Adrenal gland (tissue), 12 donors: ENCODE data around the gene MIOX. TPM values are rescaled to one million over a fixed set of nuclear protein-coding genes. Genes with fewer than 3 reads are reported as not detected.

ENCODE experiments used
- DNase-seq, 7 donors: peaks; one replicate each; pipeline ENCODE4 v3.0.0-alpha.2; 2019 to 2020
- H3K27ac ChIP-seq, 5 donors: fragments of 200-600 bp; sonication (generic) in 4 of 5; 1 replicate in 3 of 5; 2 replicates in 2 of 5; pipeline versions ENCODE4 v1.5.1 to v1.8.0; 2016 to 2020; ENCODE audit warnings: mild to moderate bottlenecking in 1 of 5
- H3K27me3 ChIP-seq: fragments of 200-600 bp; 2 replicates; pipeline ENCODE4 v1.8.0; 2021
- H3K36me3 ChIP-seq, 2 donors: fragments of 200-600 bp; replicated peaks in 1 of 2; 1 replicate in 1 of 2; 2 replicates in 1 of 2; pipeline versions ENCODE4 v1.5.1 to v1.8.0; 2018 to 2022
- H3K4me1 ChIP-seq, 2 donors: fragments of 200-600 bp; replicated peaks in 1 of 2; 1 replicate in 1 of 2; 2 replicates in 1 of 2; pipeline versions ENCODE4 v1.5.1 to v1.8.0; 2018 to 2021
- H3K4me3 ChIP-seq, 4 donors: fragments of 200-600 bp; sonication (generic) in 3 of 4; one replicate each; pipeline ENCODE4 v1.5.1; 2016 to 2018
- H3K9me3 ChIP-seq, 3 donors: fragments of 200-600 bp; sonication (generic) in 1 of 3; replicated peaks in 1 of 3; 1 replicate in 2 of 3; 2 replicates in 1 of 3; pipeline versions ENCODE4 v1.5.1 to v1.8.0; 2016 to 2021
- POLR2A ChIP-seq, 2 donors: fragments of 450-650 bp; IDR thresholded peaks; one replicate each; pipeline ENCODE4 v1.6.1; 2017; ENCODE audit warnings: antibody characterized with exemption in 2 of 2, mild to moderate bottlenecking in 2 of 2, moderate library complexity in 1 of 2
- WGBS, 4 donors: extraction: QIAGEN DNeasy Blood & Tissue Kit in 2 of 4; methylation state at CpG; one replicate each; pipeline versions ENCODE4 v1.1.5 to v1.1.7; 2013 to 2017; 5-methylcytosine and 5-hydroxymethylcytosine counted together
- intact Hi-C, 2 donors: fragments of 100-400 bp; cut with DNase I; formaldehyde crosslinking; loops; one replicate each; pipeline versions ENCODE4 v1.14.1 to v1.15.0; 2022 to 2023
- polyA plus RNA-seq, 3 donors: library from polyadenylated mRNA; stranded (reverse); fragments of 200-250 nt in 2 of 3; fragments of 350-450 nt in 1 of 3; fragmentation: Illumina TruSeq in 1 of 3; extraction: RNeasy Lipid Tissue Mini Kit (QIAGEN cat#74804) in 1 of 3; gene quantifications; one replicate each; pipeline ENCODE4 v1.2.3, GENCODE V29; 2013 to 2014
- total RNA-seq, 9 donors: library from RNA; depleted of rRNA in 4 of 9; stranded (reverse); fragments of >200 nt in 4 of 9; fragments of 120-200 nt in 1 of 9; fragmentation: NEBNext Ultra II Directional in 1 of 9; extraction: Animal tissue kit (Norgen Biotek cat#: 25700) in 1 of 9; gene quantifications; one replicate each; pipeline versions ENCODE4 v1.1.0 to v1.2.4, GENCODE V29; 2013 to 2023
- TF ChIP-seq, protein P1 (sequence below), 6 experiments: fragments of 450-650 bp in 4 of 6; fragments of 200-600 bp in 2 of 6; sonication (generic) in 1 of 6; IDR thresholded peaks; 1 replicate in 5 of 6; 2 replicates in 1 of 6; pipeline versions ENCODE4 v1.5.1 to v1.8.0; 2016 to 2021; ENCODE audit warnings: antibody characterized with exemption in 6 of 6, mild to moderate bottlenecking in 2 of 6, moderate library complexity in 1 of 6
- donor health status: healthy with polysubstance abuse.
- donor health status: Bipolar disorder and iron deficiency.
- donor health status: DM: yes; HTN: yes; CAD: no.
- donor health status: DM: no; HTN: no; CAD: no.
- donor health status: DM: no; HTN: no; CAD: no.
- donor health status: DM: yes; HTN: yes; CAD: no.

MIOX gene
- total and polyA plus RNA-seq, 12 donors = not detected

- DNase-seq = no peak
- Histone ChIP-seq H3K9me3 (no peaks in the 10 kb centered on the region), H3K36me3 (no peaks in the 10 kb centered on the region), H3K27me3 (peaks cover 19% of the 10 kb centered on the region), H3K4me1 (peaks cover 13 to 36% of the 10 kb centered on the region in 2 donors), H3K27ac (no peak overlapping the region), H3K4me3 (no peak overlapping the region)
- TF ChIP-seq POLR2A (IDR thresholded peaks at IDR 0.05) = no peak
- TF ChIP-seq, protein P1, sequence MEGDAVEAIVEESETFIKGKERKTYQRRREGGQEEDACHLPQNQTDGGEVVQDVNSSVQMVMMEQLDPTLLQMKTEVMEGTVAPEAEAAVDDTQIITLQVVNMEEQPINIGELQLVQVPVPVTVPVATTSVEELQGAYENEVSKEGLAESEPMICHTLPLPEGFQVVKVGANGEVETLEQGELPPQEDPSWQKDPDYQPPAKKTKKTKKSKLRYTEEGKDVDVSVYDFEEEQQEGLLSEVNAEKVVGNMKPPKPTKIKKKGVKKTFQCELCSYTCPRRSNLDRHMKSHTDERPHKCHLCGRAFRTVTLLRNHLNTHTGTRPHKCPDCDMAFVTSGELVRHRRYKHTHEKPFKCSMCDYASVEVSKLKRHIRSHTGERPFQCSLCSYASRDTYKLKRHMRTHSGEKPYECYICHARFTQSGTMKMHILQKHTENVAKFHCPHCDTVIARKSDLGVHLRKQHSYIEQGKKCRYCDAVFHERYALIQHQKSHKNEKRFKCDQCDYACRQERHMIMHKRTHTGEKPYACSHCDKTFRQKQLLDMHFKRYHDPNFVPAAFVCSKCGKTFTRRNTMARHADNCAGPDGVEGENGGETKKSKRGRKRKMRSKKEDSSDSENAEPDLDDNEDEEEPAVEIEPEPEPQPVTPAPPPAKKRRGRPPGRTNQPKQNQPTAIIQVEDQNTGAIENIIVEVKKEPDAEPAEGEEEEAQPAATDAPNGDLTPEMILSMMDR (IDR thresholded peaks at IDR 0.05) = no peak
- WGBS, 4 donors = 73 to 82% (median 76%) methylated on average over 4 to 7 of the region's 7 CpGs
- intact Hi-C loops = no loop called here
These were observed 9.8 kb upstream of the MIOX start for GRCh38 chr22:50476868-50477267.

DNA sequence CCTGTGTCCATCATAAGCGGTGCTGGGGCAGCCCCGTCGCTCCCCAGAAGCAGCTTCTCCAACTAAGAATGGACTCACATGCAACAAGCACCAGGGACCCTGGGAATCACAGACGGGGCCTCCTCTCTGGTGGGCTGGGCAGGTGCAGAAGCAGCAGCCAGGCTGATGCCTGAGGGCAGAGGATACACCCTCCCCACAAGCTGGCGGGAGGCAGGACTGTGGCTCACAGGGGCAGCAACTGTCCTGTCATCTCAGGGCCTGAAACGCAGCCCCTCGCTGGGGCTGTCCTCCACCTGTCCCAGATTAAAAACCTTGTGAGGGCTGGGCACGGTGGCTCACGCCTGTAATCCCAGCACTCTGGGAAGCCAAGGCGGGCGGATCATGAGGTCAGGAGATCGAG lies 8.7 kb upstream of the MIOX start:
- WGBS, 4 donors = 88 to 96% (median 91%) methylated on average over 6 to 12 of the region's 12 CpGs
- intact Hi-C loops = no loop called here
- DNase-seq = no peak

DNA sequence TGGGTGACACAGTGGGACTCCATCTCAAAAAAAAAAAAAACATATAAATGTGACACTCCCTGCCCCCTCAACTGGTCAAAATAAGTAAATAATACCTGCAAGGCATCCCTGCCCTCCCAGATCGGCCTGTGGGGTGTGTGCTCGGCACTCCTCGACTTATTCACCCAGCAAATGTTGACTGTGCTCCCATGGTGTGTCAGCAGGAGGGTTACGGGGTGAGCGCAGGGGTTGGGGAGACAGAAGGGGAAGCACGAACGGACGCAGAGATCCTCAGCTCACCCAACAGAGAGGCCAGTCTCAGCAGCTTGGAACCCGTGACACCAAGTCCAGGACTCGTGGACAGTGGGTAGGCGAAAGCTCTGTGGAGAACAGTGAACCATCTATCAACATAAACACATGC lies 6.9 kb upstream of the MIOX start:
- Histone ChIP-seq H3K27ac (no peak overlapping the region), H3K36me3 (no peaks in the 10 kb centered on the region), H3K4me1 (peaks cover 0 to 19% of the 10 kb centered on the region in 2 donors), H3K27me3 (peaks cover 36% of the 10 kb centered on the region), H3K4me3 (no peak overlapping the region), H3K9me3 (no peaks in the 10 kb centered on the region)
- no peak for DNase-seq
- TF ChIP-seq, protein P1 (IDR thresholded peaks at IDR 0.05) = no peak
- TF ChIP-seq POLR2A (IDR thresholded peaks at IDR 0.05) = no peak
- WGBS, 4 donors = 69 to 76% (median 74%) methylated on average over 11 of the region's 11 CpGs
- intact Hi-C loops = no loop called here

More for the DNA sequence above, 8.7 kb upstream of the MIOX start:
- Histone ChIP-seq H3K9me3 (no peaks in the 10 kb centered on the region), H3K36me3 (no peaks in the 10 kb centered on the region), H3K27ac (no peak overlapping the region), H3K4me1 (peaks cover 10 to 31% of the 10 kb centered on the region in 2 donors), H3K4me3 (no peak overlapping the region), H3K27me3 (peaks cover 29% of the 10 kb centered on the region)
- TF ChIP-seq, protein P1 (IDR thresholded peaks at IDR 0.05) = no peak
- no peak for TF ChIP-seq POLR2A (IDR thresholded peaks at IDR 0.05)

- 2 to 7% (median 4%) methylated on average over 16 to 45 of the region's 45 CpGs; no CpG with 5 or more reads in 1 of the 4 donors for WGBS, 4 donors
These were observed 5.6 kb upstream of the MIOX start for GRCh38 chr22:50481045-50481439.

More at GRCh38 chr22:50481045-50481439, 5.6 kb upstream of the MIOX start:
- Histone ChIP-seq H3K27ac (no peak overlapping the region), H3K4me3 (peak overlapping the region in 2 of 4 donors; percentile 17 to 56), H3K4me1 (peaks cover 0 to 14% of the 10 kb centered on the region in 2 donors), H3K27me3 (peaks cover 36% of the 10 kb centered on the region), H3K36me3 (no peaks in the 10 kb centered on the region), H3K9me3 (no peaks in the 10 kb centered on the region)
- TF ChIP-seq, protein P1 (IDR thresholded peaks at IDR 0.05) = no peak
- TF ChIP-seq POLR2A (IDR thresholded peaks at IDR 0.05) = no peak
- intact Hi-C loops = no loop called here
- no peak for DNase-seq
